Smooth muscle cell of trachea (primary cell): Measurements from ENCODE around the gene DYRK1A. TPM values are rescaled to one million over a fixed set of nuclear protein-coding genes. Genes with fewer than 3 reads are reported as not detected.

Experiments used
- total RNA-seq: library from RNA; depleted of rRNA; stranded (reverse); fragments of >200 nt; gene quantifications from 2 replicates; pipeline ENCODE4 v1.2.1, GENCODE V29; 2014

The DYRK1A gene
- total RNA-seq: 62.0 and 70.3 TPM in 2 replicates

GRCh38 chr21:37366482-37367316 lies at the start of gene DYRK1A:
Gene DYRK1A, plus strand, starts transcription at chr21:37366773. Its CDS starts 53,602 bp downstream, at chr21:37420375.

Other genes starting within 250 kb of the DYRK1A start
- gene VPS26C, start 99.4 kb upstream of the DYRK1A start, total RNA-seq: 89.6 and 104 TPM in 2 replicates